GM21825 (cell line): Measurements from ENCODE around the gene HDGFL2.
"Not testable (repeated sequence)": the region's sequence is repeated elsewhere in the genome, so short reads cannot be mapped to it uniquely, and the experiment has no call there.

Experiments
- ATAC-seq: cut with Tn5 transposase; IDR thresholded peaks from one replicate; pipeline ENCODE4 v1.9.1; 2021; ENCODE audit warnings: mild to moderate bottlenecking, moderate library complexity; ENCODE audit not compliant: unreplicated experiment

The HDGFL2 gene

DNA sequence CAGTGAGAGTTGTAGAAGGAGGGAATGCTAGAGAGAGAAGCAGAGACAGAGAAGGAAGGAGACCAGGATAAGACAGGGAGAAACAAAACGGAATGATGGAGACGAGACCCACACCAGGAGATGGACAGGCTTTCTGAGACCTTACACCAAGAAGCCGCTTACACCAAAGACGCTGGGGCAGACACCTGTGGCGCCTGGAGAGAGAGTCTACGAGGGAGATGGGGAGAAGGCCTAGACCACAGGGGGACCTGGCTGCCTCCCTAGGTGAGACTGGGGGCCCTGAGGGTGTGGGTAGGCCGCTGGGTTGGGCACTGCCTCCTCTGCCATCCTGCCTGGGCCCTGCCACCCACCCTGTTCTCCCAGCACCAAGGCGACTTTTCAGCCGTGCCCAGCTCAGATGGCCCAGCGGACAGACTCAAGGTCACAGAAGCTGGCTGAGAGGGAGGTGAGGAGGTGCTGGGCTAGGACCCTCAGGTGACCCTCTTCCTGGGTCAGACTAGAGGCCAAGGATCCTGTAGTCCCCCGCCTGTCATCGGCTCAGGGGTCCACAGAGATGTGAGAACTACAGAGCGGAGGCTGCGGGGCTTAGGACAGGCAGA, 57.9 kb downstream of the HDGFL2 start:
- no peak for ATAC-seq

- ATAC-seq = no peak
Observed at GRCh38 chr19:4531562-4532165, 59.6 kb downstream of the HDGFL2 start.

DNA sequence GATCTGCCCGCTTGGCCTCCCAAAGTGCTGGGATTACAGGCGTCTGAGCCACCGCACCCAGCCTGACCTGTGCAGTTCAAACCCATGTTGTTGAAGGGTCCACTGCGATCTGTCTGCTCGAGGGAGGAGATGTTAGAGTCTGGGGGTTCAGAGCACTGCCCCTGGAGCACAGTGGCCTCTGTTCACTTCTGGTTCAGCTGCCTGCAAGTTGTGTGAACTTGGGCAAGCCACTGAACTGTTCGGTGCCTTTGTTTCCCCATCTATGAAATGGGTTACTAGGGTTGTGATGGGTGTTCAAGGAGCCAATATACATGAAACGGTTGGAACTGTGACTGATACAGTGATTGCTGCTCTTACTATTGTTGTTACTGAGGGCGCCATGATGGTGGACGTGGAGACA, 61.2 kb downstream of the HDGFL2 start:
- no peak for ATAC-seq

DNA sequence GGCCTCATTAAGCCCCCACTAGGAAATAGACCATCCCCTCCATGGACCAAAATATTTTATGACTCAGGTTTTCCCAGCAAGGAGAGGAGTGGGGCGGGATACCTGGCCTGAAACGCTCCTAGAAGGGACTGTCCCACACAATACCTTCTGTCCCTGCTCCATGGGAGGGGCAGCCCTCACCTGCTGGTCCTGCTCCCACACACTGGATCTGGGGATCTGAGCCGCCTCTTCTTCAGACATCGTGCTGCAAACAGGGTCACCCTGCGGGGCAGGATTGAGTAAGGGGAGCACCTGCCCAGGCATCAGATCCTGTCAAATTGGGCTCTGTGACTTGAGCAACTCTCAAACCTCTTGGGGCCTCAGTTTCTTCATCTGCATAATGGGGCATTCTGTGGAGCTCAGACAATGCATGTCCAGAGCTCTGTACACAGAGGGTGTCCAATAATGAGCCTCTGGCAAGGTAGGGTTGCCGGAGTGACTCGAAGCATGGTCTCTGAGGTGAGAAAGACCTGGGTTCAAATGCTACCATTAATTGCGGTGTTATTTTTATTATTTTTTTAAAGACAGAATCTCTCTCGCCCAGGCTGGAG, 61.8 kb downstream of the HDGFL2 start:
- no peak for ATAC-seq

- ATAC-seq = no peak
Observed at GRCh38 chr19:4534836-4535658, 63.0 kb downstream of the HDGFL2 start, which contains the start of gene PLIN5. PLIN5 (minus strand) TSS chr19:4535224; CDS start chr19:4534074, 1,150 bp downstream.

GRCh38 chr19:4536798-4537197, 64.7 kb downstream of the HDGFL2 start:
- ATAC-seq = no peak

DNA sequence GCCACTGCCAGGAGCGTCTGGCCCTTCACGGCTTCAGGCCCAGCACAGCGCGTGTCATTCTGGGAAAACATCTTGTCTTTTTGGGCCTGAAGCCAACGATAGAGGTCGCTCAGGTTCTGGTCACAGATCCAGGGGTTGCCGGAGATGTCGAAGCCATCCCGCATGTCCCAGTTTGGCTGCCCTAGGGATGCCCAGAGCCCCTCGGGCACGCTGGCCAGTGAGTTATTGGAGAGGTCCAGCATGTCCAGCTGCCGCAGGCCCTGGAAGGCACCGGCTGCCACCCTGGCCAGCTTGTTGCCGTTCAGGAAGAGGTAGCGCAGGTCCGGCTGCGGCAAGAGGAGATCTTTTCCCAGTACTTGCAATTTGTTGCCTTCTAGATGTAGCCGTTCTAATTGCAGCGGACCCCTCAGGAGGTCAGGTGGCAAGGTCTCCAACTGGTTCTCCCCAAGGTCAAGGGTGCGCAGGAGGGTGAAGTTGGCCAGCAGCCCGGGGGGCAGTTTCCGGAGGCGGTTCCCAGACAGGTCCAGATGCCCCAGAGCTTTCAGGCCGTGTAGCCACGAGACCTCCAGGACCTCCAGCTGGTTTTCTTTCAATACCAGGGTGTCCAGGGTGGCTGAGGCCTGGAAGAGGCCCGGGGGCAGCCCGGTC, 66.0 kb downstream of the HDGFL2 start:
- no peak for ATAC-seq

DNA sequence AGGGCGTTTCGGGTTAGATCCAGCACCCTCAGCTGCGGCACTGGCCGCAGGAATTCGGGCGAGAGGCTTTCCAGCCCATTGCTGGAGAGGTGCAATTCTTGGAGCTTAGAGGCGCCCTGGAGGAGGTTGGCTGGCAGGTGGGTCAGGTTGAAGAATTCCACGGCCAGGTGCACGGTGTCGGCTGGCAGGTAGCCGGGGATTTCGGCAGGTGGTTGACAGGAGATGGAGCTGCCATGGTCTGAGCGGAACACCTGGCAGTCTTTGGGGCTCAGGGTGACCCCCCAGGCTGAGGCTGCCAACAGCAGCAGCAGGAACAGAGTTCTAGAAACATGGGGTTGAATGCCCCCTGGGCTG, 66.5 kb downstream of the HDGFL2 start:
- no peak for ATAC-seq

DNA sequence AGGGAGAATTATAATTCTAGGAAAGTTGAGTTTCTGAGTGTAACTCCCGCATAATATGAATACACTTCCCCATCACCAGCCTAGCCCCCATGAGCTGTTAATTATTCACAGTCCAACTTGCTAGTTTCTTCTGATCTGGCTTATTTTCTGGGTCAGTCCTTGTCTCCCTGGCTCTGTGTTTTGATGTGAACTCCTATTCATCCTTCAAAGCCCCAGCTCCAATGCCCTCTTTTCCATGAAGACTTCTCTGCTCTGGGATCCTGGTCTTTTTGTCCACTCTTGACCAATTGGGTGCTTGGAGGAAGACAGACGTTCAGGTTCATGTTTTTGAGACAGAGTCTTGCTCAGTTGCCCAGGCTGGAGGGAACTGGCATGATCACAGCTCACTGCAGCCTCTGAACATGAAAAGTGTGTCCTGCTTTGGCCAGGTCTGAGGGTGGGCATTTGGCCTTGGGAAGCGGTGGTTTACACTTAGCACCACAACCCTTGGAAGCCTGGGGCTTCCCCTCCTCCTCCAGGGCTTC, 67.1 kb downstream of the HDGFL2 start:
- ATAC-seq = no peak

GRCh38 chr19:4539693-4540581, 67.8 kb downstream of the HDGFL2 start, which contains the start of gene LRG1:
LRG1 (minus strand) TSS chr19:4540036; CDS start chr19:4540013, 23 bp downstream.
- no peak for ATAC-seq

DNA sequence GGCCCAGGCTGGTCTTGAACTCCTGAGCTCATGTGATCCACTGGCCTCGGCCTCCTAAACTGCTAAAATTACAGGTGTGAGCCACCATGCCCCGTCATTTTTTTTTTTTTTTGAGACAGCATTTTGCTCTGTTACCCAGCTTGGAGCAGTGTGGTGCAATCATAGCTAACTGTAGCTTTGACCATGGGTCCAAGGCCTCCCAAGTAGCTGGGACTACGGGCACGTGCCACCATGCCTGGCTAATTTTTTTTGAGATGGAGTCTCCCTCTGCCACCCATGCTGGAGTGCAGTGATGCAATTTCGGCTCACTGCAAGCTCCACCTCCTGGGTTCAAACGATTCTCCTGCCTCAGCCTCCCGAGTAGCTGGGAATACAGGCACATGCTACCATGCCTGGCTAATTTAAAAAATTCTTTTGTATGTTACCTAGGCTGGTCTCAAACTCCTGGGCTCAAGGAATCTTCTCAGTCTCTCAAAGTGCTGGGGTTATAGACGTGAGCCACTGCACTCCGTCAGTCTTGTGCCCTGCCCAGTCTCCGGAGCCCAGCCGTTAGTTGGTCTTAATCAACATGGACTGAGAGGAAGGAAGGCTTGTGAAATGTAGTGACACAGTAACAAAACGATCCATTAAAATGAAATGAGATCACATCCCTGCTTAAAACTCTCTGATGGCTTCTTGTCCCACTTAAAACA, 69.2 kb downstream of the HDGFL2 start:
- no peak for ATAC-seq

DNA sequence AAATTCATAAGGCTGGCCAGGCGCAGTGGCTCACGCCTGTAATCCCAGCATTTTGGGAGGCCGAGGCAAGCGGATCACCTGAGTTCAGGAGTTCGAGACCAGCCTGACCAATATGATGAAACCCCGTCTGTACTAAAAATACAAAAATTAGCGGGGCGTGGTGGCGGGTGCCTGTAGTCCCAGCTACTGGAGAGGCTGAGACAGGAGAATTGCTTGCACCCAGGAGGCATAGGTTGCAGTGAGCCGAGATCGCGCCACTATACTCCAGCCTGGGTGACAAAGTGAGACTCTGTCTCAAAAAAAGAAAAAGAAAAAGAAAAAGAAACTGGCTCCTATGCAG, 69.7 kb downstream of the HDGFL2 start:
- ATAC-seq = not testable (repeated sequence)

- no peak for ATAC-seq
Observed at GRCh38 chr19:4542896-4543841, 71.1 kb downstream of the HDGFL2 start.

DNA sequence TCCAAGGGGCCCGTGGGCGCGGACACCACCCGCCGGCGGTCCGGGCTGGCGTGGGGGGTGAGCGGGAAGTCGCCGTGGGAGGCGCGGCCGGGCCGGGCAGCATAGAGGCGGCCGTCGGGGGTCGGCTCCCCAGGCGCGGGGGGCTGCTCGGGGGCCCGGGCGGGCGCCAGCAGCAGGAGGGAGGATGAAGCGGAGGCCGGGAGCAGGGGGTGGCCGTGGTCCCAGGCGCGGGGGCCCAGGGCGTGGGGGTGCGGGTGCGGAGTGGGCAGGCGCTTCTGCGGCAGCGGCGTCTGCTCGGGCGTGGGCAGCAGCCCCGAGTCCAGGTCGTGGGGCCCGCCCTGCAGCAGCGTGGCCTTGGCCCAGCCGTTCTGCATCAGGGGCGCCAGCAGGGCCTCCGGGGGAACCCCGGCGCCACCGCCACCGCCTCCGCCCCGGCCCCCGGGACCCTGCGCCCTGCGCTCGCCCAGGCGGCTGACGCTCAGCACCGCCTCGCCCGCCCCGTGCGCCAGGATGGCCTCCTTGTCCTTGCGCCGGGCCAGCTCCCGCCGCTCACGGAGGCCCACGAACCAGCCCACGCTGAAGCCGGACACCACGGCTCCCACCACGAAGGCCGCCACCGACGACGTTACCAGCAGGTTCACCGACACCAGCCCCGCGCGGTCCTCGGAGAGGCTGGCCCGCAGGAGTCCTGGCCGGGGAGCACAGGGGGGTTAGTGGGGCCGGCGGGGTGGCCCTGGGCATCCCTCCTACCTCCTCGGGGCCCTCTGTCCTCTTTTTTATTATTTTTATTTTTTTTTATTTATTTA, 71.9 kb downstream of the HDGFL2 start:
- ATAC-seq = no peak

DNA sequence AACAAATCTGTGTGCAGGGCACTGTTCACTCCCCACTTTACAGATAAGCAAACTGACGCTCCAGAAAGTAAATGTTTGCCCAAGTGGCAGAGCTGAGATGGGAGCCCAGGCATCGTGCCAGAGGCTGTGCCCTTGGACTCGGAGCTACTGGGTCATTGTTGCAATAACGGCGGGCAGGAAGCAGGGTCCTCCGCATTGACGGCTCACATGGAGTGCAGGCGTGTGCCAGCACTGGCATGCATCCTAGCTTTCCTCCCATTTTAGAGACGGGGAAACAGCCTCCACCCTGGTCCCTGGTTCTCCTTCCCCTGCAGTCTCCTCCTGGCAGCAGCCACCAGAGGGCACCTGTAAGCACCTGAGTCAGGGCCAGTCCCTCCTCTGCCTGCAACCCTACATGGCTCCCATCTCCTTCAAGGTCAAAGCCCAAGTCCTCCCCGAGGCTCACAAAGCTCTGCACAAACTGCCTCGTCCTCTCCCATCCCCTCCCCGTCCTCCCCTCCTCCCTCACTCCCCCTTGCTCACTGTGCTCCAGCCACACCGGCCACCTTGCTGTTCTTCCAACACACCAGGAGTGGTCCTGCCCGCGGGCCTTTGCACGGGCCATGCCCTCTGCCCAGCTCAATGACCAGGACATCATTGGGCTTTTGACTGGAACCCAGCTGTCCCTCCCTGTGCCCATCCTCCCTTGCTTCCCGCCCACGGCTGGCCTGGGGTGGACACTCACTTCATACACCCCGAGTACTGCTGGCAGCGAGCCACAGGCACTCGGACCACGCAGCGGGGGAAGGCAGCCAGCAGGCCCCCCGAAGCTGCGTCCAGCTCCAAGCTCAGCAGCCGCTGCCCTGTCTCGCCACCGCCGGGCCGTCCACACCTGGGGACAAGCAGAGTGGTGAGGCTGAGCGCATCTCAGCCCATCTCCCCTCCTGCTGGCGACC, 75.5 kb downstream of the HDGFL2 start:
- no peak for ATAC-seq

GRCh38 chr19:4548238-4548584, 76.1 kb downstream of the HDGFL2 start:
- no peak for ATAC-seq

- ATAC-seq = no peak
Observed at GRCh38 chr19:4550018-4550417, 77.9 kb downstream of the HDGFL2 start.
